Measurements from ENCODE around the gene WDR48.

Gene WDR48

GRCh38 chr3:39127908-39128304 is 76.1 kb downstream of the WDR48 start:
- no peak for DNase-seq (ENCODE audit: extremely low read depth, low read depth)
- TF ChIP-seq CTCF (IDR thresholded peaks at IDR 0.05; ENCODE audit: low read depth, low read length): no peak

GRCh38 chr3:39128951-39129350 is 77.1 kb downstream of the WDR48 start:
- DNase-seq (ENCODE audit: extremely low read depth, low read depth): no peak
- TF ChIP-seq CTCF (IDR thresholded peaks at IDR 0.05; ENCODE audit: low read depth, low read length): no peak

- DNase-seq (ENCODE audit: extremely low read depth, low read depth): no peak
- no peak for TF ChIP-seq CTCF (IDR thresholded peaks at IDR 0.05; ENCODE audit: low read depth, low read length)
Observed at GRCh38 chr3:39130026-39130425, 78.2 kb downstream of the WDR48 start.

GRCh38 chr3:39130693-39131265 is 79.0 kb downstream of the WDR48 start:
- no peak for TF ChIP-seq CTCF (IDR thresholded peaks at IDR 0.05; ENCODE audit: low read depth, low read length)
- DNase-seq (ENCODE audit: extremely low read depth, low read depth): no peak

GRCh38 chr3:39132096-39133092 is 80.6 kb downstream of the WDR48 start:
- no peak for DNase-seq (ENCODE audit: extremely low read depth, low read depth)
- no peak for TF ChIP-seq CTCF (IDR thresholded peaks at IDR 0.05; ENCODE audit: low read depth, low read length)

GRCh38 chr3:39133093-39133490 is 81.3 kb downstream of the WDR48 start:
- DNase-seq (ENCODE audit: extremely low read depth, low read depth): no peak
- TF ChIP-seq CTCF (IDR thresholded peaks at IDR 0.05; ENCODE audit: low read depth, low read length): no peak

- no peak for DNase-seq (ENCODE audit: extremely low read depth, low read depth)
- TF ChIP-seq CTCF (IDR thresholded peaks at IDR 0.05; ENCODE audit: low read depth, low read length): no peak
Observed at GRCh38 chr3:39133822-39134221, 82.0 kb downstream of the WDR48 start.

Measured in AG09319 (cell line).